DMS 273 (cell line): ENCODE results near the gene TMED10.

Experiments
- DNase-seq: peaks from one replicate; lab custom pipeline; 2025; ENCODE audit not compliant: unreplicated experiment; lab: John Stamatoyannopoulos, UW

TMED10 gene

DNA sequence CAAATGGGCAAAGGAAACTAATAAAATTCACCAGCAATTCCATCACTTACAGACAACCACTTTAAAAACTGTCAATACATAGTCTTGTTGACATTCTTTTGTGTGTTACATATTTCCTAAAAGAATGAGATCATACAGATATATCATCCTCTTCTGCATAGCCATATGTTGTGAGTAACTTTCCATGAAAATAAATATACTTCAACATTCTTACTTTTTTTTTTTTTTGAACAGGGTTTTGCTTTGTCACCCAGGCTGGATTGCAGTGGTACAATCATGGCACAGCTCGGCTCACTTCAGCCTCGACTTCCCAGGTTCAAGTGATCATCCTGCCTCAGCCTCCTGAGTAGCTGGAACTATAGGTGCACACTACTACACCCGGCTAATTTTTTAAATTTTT, 86.1 kb downstream of the TMED10 start:
- no peak for DNase-seq

DNA sequence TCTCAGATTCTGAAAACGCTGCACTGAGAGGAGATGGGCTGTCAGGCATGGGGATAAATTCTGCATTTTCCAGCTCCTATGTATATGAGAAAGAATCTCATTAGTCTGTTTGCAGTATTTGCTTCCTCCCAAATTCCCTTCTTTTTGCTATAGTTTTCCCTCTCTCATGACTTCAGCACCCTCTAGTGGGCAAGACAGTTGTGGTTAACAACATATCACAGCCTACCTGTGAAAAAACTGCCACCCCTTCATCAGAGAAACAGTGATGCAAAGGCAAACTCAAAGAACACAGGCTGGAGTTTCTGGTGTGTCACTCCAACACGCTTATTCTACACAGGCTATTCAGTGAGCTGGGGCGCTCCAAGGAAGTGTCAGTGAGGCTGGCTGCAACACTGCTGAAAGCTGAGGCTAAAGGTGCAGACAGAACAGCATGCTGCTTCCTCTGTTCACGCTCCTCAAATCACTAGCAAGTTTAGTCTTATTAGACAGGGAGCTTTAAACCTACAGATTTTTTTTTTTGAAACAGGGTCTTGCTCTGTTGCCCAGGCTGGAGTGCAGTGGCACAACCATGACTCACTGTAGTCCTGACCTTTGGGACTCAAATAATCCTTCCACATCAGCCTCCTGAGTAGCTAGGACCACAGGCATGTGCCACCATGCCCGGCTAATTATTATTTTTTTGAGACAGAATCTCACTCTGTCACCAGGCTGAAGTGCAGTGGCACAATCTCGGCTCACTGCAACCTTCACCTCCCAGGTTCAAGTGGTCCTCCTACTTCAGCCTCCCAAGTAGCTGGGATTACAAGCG, 87.6 kb downstream of the TMED10 start:
- DNase-seq = peak; percentile 89

GRCh38 chr14:75088153-75088552, 88.3 kb downstream of the TMED10 start:
- no peak for DNase-seq

DNA sequence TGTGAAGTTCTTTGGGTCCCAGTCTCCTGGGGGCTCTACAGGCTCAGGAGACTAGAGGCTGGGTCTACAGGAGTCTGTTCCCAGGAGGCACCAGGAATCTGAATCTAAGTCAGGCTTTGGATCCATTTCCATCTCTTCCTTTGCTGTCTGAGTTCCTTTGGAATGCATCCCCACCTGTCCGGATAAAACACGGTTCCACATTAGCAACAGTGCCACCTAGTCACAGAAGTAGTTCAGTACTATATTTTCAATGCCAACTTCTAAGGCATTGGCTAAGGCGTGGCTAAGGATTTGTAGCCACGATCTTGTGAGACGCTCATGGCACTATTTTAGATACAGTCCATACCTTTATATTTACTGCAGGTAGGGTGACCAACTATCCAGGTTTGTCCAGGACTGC, 91.9 kb downstream of the TMED10 start:
- DNase-seq = peak; percentile 52

DNA sequence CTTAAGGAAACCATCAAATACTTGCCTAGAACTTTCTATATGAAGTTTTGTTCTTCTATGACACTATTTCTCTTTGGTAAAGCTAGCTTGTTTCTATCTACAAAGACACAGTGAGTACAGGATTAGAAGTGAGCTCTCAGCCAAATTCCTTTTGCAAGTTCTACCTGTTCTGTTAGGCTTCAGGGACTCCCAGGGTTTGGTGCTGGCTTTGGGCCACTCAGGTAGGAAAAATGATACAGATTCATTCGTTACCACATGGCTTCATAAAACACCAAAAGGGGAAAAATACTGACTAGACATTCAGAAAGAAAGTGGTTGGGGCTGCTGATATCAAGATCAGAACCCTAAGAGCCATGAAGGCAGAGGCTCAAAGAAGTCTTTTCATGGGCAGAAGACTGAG, 93.1 kb downstream of the TMED10 start:
- no peak for DNase-seq

DNA sequence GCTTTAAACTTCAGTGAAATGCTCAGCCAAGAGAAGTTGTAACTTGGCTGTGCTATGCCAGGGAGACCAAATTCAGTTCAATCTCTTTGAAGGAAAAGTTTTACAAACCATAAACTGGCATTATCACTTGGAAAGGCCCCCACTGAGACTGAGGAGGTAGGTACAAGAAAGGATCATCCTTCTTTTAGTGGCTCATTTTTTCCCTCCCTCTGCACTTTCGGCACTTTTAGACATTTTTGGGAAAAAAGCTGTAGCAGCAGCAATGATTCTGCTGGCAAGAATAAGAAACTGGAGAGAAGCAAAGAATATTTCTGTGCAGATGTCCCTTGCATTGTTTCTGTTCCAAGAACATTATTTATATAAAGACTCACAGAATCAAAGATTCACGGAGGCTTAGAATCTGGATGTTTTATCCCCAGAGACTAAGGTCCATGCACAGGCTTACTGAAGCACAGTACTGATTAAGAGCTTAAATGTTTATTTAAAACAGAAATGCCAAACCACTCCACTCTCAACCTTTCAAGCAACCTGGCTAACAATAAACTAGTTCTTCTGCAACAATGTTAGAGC, 94.7 kb downstream of the TMED10 start:
- no peak for DNase-seq
